CD4-positive, alpha-beta T cell treated with Interferon alpha-2 for 1 hour (primary cell): ENCODE data around the gene PDE4DIP.
"Not testable (repeated sequence)": the region's sequence is repeated elsewhere in the genome, so short reads cannot be mapped to it uniquely, and the experiment has no call there.

ENCODE experiments used
- DNase-seq, 2 donors: peaks; one replicate each; pipeline ENCODE4 v3.0.0-alpha.2; 2020 to 2022

Gene PDE4DIP

GRCh38 chr1:148874408-148875388, 30.5 kb downstream of the PDE4DIP start:
- DNase-seq, result not testable (repeated sequence)

- not testable (repeated sequence) for DNase-seq
Measured at GRCh38 chr1:148879812-148880416, 35.7 kb downstream of the PDE4DIP start.

- not testable (repeated sequence) for DNase-seq
Measured at GRCh38 chr1:148881261-148881660, 37.0 kb downstream of the PDE4DIP start.

- DNase-seq, result not testable (repeated sequence)
Measured at GRCh38 chr1:148885219-148885618, 41.0 kb downstream of the PDE4DIP start.

- DNase-seq, result not testable (repeated sequence)
Measured at GRCh38 chr1:148886293-148886692, 42.1 kb downstream of the PDE4DIP start.

- not testable (repeated sequence) for DNase-seq
Measured at GRCh38 chr1:148888597-148888996, 44.4 kb downstream of the PDE4DIP start.

- not testable (repeated sequence) for DNase-seq
Measured at GRCh38 chr1:148889267-148890074, 45.2 kb downstream of the PDE4DIP start.

GRCh38 chr1:148890075-148890568, 45.9 kb downstream of the PDE4DIP start:
- not testable (repeated sequence) for DNase-seq

- DNase-seq, result not testable (repeated sequence)
Measured at GRCh38 chr1:148894360-148895352, 50.4 kb downstream of the PDE4DIP start.

- DNase-seq, result not testable (repeated sequence)
Measured at GRCh38 chr1:148900026-148900425, 55.8 kb downstream of the PDE4DIP start.

GRCh38 chr1:148900691-148901090, 56.5 kb downstream of the PDE4DIP start:
- not testable (repeated sequence) for DNase-seq

GRCh38 chr1:148901150-148901952, 57.1 kb downstream of the PDE4DIP start:
- DNase-seq, result not testable (repeated sequence)

- not testable (repeated sequence) for DNase-seq
Measured at GRCh38 chr1:148901953-148902341, 57.7 kb downstream of the PDE4DIP start.

GRCh38 chr1:148909219-148909826, 65.1 kb downstream of the PDE4DIP start:
- not testable (repeated sequence) for DNase-seq

- not testable (repeated sequence) for DNase-seq
Measured at GRCh38 chr1:148911303-148911928, 67.2 kb downstream of the PDE4DIP start.

- DNase-seq, result not testable (repeated sequence)
Measured at GRCh38 chr1:148916222-148916621, 72.0 kb downstream of the PDE4DIP start.

GRCh38 chr1:148916695-148917348, 72.6 kb downstream of the PDE4DIP start:
- not testable (repeated sequence) for DNase-seq

- not testable (repeated sequence) for DNase-seq
Measured at GRCh38 chr1:148918836-148919447, 74.7 kb downstream of the PDE4DIP start.
